Right lung (tissue), 10 donors: Measurements from ENCODE around the gene WNK2. TPM values are rescaled to one million over a fixed set of nuclear protein-coding genes. Genes with fewer than 3 reads are reported as not detected.
"Not testable (repeated sequence)": the region's sequence is repeated elsewhere in the genome, so short reads cannot be mapped to it uniquely, and the experiment has no call there.

Experiments used
- DNase-seq, 2 donors: peaks; one replicate each; pipeline ENCODE4 v3.0.0-alpha.2; 2013
- long read RNA-seq, 8 donors: transcript quantifications; one replicate each; lab custom pipeline, GENCODE V29; 2026
- polyA plus RNA-seq, 5 donors: library from polyadenylated mRNA; unstranded; fragments of 120-200 nt; gene quantifications; one replicate each; pipeline versions ENCODE4 v1.2.1 to v1.2.3, GENCODE V29; 2013; ENCODE audit warnings: inconsistent platforms in 1 of 5, low replicate concordance in 1 of 5; ENCODE audit not compliant: insufficient read length in 5 of 5, insufficient read depth in 1 of 5

The WNK2 gene
- polyA plus RNA-seq = 1 to 10 TPM; 4.2 to 8.0 (median 6.8) TPM
- long read RNA-seq, donor 1 = 0 reads
- long read RNA-seq, donor 2 = 0 reads
- long read RNA-seq, donor 3, partial matches to known transcripts = 0 of 1 reads
- long read RNA-seq, donor 3, other reads (novel, unspliced or antisense) = 0 of 1 reads
- long read RNA-seq, donor 4 = 0 reads
- long read RNA-seq, donor 5 = 0 reads
- long read RNA-seq, donor 6 = 0 reads
- long read RNA-seq, donor 7 = 0 reads
- long read RNA-seq, donor 8 = 0 reads

DNA sequence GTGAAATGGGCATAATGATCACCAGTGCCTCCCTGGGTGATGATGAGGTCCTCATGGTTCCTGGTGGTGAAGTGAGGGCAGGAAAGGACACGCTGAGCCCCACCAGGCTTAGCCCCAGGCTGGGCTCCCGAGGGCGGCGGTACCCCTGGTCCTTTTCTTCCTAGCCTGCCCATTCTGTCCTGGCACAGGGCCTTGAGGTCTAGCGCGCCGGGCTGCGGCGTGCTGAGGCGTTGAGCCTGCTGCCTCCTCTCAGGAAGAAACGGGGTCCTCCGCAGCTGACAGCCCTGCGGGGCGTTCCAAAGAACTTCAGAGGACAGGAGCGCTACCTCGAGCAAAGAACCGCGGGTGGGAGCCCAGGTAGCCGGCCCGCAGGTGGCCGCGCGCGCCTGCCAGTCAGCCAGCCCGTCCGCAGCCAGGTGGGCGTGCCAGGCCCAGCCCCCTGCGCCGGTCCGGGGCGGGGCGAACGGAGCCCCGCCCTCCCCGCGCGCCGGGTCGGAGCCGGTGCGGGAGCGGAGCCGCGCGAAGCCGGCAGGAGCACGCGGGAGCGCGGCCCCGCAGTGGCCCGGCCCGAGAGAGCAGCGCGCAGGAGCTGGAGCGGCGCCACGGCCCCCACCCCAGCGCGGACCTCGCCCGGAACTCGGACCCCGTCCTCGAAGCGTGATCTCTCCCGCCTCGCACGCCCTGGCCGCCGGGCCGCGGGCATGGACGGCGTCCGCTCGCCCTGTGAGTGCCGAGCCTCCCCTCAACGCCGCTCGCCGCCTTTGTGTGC lies at the start of gene WNK2:
Gene WNK2 (plus strand): TSS at position 477 of the 769 bp plus-strand sequence. CDS start 791 bp downstream, outside the sequence.
- no peak for DNase-seq

GRCh38 chr9:93134740-93135444 lies 49.0 kb upstream of the WNK2 start:
- no peak for DNase-seq

DNA sequence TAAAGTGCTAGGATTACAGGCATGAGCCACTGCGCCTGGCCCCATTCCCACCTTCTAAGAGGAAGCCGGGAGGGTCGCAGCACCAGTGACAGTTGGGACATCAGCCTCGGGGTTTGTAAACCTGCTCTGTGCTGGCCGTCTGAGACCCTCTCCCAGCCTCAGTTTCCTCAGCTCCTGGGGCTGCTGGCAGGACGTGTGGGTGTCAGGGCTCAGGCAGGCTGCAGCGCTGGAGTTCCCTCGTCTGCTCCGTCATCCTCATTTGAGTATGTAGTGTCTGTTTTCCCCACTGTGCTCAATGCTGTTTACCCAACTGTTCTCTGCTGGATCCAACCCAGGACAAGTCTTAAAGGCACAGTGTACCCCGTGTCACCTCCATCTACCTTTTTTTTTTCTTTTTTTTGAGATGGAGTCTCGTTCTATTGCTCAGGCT lies 47.9 kb upstream of the WNK2 start:
- DNase-seq = no peak

DNA sequence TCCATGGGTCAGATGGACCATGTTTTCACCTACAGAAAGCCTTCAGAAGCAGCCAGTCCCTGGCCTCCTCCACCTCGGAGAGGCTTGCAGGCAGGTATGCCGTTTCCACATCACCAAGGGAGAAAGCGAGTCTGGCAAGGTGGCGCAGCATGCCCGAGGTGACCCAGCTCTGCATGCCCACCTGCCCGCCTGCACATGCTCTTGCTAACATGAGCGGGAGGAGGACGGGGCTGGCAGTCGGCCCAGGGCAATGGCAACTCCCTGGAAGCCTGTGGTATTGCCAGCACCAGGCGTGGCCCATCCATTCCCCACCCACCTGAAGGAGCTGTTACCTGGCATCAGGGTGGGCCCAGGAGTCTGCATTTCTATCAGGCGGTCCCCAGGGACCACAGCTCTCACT lies 46.6 kb upstream of the WNK2 start:
- no peak for DNase-seq

- DNase-seq = no peak
Observed at GRCh38 chr9:93138171-93138764, 45.7 kb upstream of the WNK2 start.

GRCh38 chr9:93139365-93140182 lies 44.4 kb upstream of the WNK2 start:
- no peak for DNase-seq

- no peak for DNase-seq
Observed at GRCh38 chr9:93141771-93142483, 42.0 kb upstream of the WNK2 start.

- peak in 1 of 2 donors; percentile 40 for DNase-seq
Observed at GRCh38 chr9:93143830-93144530, 40.0 kb upstream of the WNK2 start.

DNA sequence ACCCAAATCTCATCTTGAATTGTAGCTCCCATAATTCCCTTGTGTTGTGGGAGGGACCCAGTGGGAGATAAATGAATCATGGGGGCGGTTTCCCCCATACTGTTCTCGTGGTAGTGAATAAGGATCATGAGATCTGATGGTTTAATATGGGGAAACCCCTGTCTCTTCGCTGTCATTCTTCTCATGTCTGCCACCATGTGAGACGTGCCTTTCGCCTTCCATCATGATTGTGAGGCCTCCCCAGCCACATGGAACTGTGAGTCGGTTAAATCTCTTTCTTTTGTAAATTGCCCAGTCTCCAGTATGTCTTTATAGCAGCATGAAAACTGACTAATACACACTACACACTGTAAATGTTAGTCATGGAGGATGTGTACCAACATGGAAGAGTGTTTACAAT lies 37.2 kb upstream of the WNK2 start:
- DNase-seq = not testable (repeated sequence)

GRCh38 chr9:93147632-93148031 lies 36.3 kb upstream of the WNK2 start:
- no peak for DNase-seq

DNA sequence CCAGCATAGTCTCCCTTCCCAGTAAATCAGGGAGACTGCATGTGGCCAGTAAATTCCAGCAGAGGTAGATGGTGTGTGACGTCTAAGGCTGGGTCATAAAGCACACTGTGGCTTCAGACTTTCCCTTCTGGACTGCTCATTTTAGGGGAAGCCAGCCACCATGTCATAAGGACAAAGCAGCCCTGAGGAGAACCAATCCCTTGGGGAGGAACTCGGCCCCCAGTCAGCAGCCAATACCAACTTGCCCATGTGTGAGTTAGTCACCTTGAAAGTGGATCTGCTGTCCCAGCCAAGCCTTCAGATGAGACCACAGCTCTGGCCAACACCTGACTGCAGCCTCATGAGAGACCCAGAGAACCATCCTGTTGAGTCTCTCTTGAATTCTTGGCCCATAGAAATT lies 35.2 kb upstream of the WNK2 start:
- no peak for DNase-seq

DNA sequence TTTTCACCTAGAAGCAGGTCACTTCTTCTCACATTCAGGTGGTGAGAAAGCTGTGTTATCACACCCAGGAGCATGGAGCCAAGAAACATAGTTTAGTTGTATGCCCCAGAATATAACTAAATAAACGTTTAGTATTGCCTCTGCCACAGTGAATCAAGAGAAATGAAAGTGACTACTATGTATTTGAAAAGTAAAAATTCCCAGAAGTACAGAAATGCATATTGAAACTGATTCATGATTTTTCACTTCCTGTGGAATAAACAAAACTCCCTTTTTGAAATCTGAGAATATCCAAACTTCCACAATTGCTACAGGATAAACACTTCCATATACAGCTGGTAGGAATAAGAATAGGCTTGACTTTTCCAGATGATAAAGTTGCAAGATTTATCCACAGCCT lies 34.6 kb upstream of the WNK2 start:
- DNase-seq = no peak

- no peak for DNase-seq
Observed at GRCh38 chr9:93151097-93151784, 32.7 kb upstream of the WNK2 start.

- DNase-seq = no peak
Observed at GRCh38 chr9:93154293-93154903, 29.5 kb upstream of the WNK2 start.

GRCh38 chr9:93155716-93156474 lies 28.0 kb upstream of the WNK2 start:
- DNase-seq = no peak

- DNase-seq = no peak
Observed at GRCh38 chr9:93156475-93157008, 27.4 kb upstream of the WNK2 start.

DNA sequence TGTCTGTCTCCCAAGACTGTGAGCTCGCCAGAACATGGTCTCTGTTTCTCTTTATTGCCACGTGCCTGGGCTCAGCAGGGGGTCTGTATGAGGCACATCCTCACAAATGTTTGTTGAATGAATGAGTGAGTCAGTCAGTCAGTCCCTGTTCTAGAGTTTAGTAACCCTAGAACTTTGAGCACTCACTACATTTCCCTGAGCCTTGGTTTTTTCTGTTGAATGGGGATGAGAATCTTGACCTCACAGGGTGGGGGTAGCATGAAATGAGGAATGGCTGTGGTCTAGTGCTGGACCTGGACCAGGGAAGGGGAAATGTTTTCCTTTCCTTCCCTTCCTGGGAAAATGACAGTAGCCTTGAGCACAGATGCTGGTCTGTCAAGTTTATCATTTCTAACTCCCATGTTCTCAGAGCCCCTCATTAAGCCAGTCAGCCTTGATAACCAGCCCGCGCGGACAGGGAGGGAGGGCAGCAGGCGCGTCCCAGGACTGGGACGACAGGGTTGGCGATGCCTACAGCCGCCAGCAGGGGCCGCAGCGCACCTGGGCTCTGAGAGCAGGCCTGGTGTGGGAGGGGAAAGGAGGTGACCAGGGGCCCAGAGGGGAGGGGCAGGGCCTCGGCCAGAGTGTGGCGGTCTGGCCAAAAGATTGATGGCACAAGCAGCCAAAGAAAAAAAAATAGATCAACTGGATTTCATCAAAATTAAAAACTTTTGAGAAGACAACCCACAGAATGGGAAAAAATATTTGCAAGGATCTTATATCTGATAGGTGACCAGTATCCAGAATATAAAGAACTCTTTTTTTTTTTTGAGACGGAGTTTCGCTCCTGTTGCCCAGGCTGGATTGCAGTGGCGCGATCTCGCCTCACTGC lies 24.1 kb upstream of the WNK2 start:
- DNase-seq = peak; percentile 75 to 77
